LNCaP clone FGC (cell line): ENCODE measurements around the gene FCN2.

Experiments used
- DNase-seq: peaks from one replicate; pipeline ENCODE4 v3.0.0-alpha.2; 2011; ENCODE audit warnings: low read depth
- H3K4me3 ChIP-seq: 2 replicates; pipeline ENCODE4 v1.5.1; 2011; ENCODE audit warnings: mild to moderate bottlenecking, low read depth, low read length, control low read depth
- TF ChIP-seq, protein P1 (sequence below): IDR thresholded peaks from 2 replicates; pipeline ENCODE4 v1.5.1; 2012; ENCODE audit warnings: mild to moderate bottlenecking; ENCODE audit not compliant: control insufficient read depth, insufficient read depth; ENCODE audit errors: extremely low read depth

The FCN2 gene

DNA sequence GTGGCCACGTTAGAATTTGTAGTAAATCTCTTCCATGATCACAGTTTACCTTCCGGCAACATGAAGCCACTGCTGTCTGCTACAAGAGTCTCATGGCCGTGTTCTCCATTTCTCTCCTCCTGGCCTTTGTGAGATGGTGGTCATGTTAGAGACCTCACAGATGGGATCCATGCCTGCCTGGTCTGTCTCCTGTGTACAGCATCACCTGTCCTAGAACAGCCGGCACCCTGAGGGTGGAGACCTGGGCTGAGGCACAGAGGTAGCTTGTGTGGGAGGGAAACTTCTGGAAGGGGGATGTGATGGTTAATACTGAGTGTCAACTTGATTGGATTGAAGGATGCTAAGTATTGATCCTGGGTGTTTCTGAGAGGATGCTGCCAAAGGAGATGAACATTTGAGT is 3.1 kb upstream of the FCN2 start:
- H3K4me3 ChIP-seq, result no peak overlapping the region
- TF ChIP-seq, protein P1, sequence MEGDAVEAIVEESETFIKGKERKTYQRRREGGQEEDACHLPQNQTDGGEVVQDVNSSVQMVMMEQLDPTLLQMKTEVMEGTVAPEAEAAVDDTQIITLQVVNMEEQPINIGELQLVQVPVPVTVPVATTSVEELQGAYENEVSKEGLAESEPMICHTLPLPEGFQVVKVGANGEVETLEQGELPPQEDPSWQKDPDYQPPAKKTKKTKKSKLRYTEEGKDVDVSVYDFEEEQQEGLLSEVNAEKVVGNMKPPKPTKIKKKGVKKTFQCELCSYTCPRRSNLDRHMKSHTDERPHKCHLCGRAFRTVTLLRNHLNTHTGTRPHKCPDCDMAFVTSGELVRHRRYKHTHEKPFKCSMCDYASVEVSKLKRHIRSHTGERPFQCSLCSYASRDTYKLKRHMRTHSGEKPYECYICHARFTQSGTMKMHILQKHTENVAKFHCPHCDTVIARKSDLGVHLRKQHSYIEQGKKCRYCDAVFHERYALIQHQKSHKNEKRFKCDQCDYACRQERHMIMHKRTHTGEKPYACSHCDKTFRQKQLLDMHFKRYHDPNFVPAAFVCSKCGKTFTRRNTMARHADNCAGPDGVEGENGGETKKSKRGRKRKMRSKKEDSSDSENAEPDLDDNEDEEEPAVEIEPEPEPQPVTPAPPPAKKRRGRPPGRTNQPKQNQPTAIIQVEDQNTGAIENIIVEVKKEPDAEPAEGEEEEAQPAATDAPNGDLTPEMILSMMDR, result no peak

DNA sequence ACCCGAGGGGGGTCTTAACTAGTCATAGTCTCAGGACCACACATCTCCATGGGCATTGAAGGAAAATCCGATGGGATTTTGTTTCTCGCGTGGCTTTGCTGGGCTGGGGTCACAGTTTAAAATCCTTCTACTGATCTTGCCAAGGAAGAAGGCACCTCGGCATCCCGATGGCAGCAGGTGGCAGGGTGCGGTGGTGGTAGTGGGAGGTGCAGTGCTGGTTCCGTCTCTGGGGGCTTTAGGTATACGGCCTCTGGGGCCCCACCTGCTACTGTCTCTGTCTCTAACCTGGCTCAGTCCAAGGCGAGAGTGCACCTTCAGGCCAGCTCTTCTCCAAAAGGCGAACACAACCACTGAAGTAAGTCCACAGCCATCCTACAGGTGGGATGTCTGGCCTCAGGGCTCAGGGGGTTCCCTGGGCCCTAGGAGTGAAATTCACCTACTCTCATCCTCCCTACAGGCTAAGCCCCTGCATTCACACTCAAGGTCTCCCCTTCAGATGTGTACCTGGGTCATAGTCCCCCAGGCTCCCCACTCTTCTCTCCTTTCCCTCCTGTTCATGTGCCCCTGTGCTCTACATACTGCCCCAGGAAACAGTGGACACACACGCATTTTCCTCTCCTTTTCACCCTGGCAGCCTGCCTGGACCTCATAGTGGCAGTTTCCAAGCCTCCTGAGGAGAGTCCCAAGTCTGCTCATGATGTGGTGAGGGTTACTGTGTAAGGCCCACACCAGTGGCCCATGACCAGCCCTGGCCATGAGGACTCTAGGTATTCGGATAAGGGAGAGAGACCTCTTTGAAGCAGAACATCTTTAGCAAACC is 736 bp upstream of the FCN2 start:
- no peak for DNase-seq
- H3K4me3 ChIP-seq, result no peak overlapping the region
- TF ChIP-seq, protein P1, result no peak

More for the DNA sequence above, 3.1 kb upstream of the FCN2 start:
- DNase-seq, result no peak

DNA sequence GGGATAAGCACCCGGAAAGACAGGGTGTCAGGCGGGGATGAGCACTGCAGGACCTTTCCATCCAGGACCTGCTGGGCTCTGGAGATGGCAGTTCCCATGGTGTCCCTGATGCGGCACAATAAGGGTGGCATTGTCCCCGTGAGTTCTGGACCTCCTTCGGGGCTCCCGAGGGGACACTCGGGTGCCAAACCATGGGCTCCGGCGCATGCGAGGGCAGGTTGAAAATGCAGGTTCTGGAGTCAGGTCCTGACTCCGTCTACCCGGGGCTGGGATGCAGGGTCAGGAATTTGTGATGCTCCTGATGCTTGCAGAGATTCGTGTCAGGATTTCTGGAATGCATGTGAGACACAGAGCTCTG is 682 bp downstream of the FCN2 start:
- H3K4me3 ChIP-seq, result no peak overlapping the region
- DNase-seq, result no peak
- TF ChIP-seq, protein P1, result no peak

- TF ChIP-seq, protein P1, result no peak
- DNase-seq, result no peak
- H3K4me3 ChIP-seq, result no peak overlapping the region
Measured at GRCh38 chr9:134882204-134882785, 1.7 kb downstream of the FCN2 start.

DNA sequence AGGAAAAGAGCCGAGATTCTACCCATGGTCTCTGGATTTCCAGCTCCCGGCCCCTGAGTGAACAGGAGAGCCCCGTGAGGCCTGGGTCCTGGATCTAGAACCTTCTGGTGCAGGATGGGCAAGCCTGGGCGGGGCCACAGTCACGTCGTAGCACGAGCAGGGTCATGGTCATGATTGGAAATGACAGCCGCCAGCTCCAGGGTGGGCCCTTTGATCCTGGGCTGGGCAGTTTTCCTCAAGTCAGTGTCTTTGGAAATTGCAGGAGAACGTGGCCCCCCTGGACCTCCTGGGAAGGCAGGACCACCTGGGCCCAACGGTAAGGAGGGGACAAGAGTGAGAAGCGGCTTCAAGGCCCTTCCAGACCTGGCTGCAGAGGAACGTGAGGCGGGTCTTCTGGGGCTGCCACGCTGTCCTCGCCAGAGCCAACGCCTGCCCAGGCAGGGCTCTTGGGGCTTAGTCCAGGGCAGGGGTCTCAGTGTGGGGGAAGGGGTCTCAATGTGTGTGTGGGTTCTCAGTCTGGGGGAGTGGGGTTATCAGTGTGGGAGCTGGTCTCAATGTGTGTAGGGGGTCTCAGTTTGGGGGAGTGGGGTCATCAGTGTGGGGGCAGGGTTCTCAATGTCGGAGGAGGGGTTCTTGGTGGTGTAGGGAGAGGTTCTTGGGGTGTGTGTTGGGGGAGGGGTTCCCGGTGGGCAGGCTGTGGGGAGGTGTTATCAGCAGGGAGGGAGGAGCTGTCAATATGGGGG is 2.6 kb downstream of the FCN2 start:
- TF ChIP-seq, protein P1, result no peak
- no peak for DNase-seq
- H3K4me3 ChIP-seq, result no peak overlapping the region

DNA sequence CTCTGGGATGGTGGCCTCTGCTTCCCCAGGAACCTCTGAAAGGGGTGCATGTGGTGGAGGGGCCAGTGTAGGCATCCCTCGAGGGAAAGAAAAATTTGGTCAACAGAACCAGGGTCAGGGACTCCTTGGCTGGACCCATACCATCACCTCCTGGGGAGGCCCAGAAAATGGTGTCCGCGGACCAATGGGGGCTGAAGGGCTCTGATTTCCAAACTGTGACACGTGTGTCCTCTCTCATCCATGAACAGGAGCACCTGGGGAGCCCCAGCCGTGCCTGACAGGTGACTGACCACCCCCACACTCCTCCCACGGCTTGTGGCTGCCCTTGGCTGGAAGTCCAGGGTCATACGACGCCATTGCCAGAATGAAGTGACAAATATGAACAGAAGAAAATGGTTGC is 3.9 kb downstream of the FCN2 start:
- TF ChIP-seq, protein P1, result no peak
- no peak overlapping the region for H3K4me3 ChIP-seq
- no peak for DNase-seq
